H1 (cell line): ENCODE results near the gene TBX21. TPM values are rescaled to one million over a fixed set of nuclear protein-coding genes. Genes with fewer than 3 reads are reported as not detected.

Experiments used
- BCL11A ChIP-seq, 2 experiments: IDR thresholded peaks; one replicate each; pipeline ENCODE4 v1.6.1; 2011; ENCODE audit warnings: low read depth in 2 of 2, low read length in 2 of 2, mild to moderate bottlenecking in 2 of 2
- CHD2 ChIP-seq: IDR thresholded peaks from 2 replicates; pipeline ENCODE4 v1.6.1; 2012; ENCODE audit warnings: low read length, improper control_type of control experiment
- CHD7 ChIP-seq: fragments of 300-600 bp; sonication (generic); IDR thresholded peaks from 2 replicates; pipeline ENCODE4 v1.7.1; 2012; ENCODE audit warnings: low read length, moderate library complexity, mild to moderate bottlenecking, inconsistent platforms; ENCODE audit not compliant: insufficient replicate concordance
- KDM4A ChIP-seq: IDR thresholded peaks from one replicate; pipeline ENCODE4 v1.7.1; 2012; ENCODE audit warnings: low read depth, mild to moderate bottlenecking, moderate library complexity, low read length, inconsistent platforms; ENCODE audit not compliant: severe bottlenecking
- POLR2AphosphoS5 ChIP-seq: IDR thresholded peaks from 2 replicates; pipeline ENCODE4 v1.6.1; 2011; ENCODE audit warnings: low read depth, low read length
- POU5F1 ChIP-seq: IDR thresholded peaks from 2 replicates; pipeline ENCODE4 v1.6.1; 2011; ENCODE audit warnings: low read depth, mild to moderate bottlenecking, low read length, moderate library complexity
- RBBP5 ChIP-seq: IDR thresholded peaks from 2 replicates; pipeline ENCODE4 v1.7.1; 2012; ENCODE audit warnings: low read depth, mild to moderate bottlenecking, inconsistent platforms, low read length, moderate library complexity, borderline replicate concordance
- USF2 ChIP-seq: IDR thresholded peaks from 2 replicates; pipeline ENCODE4 v1.6.1; 2011; ENCODE audit warnings: low read length, improper control_type of control experiment
- polyA plus RNA-seq, 7 experiments: library from polyadenylated mRNA; depleted of rRNA in 3 of 7; stranded (reverse) in 5 of 7; unstranded in 2 of 7; fragments of >200 nt in 5 of 7; fragments of 200-250 nt in 2 of 7; gene quantifications; 1 replicate in 5 of 7; 2 replicates in 1 of 7; 4 replicates in 1 of 7; pipeline versions ENCODE4 v1.2.1 to v1.2.3, GENCODE V29; 2011 to 2013; ENCODE audit warnings: missing spikeins in 2 of 7, mixed read lengths in 2 of 7
- total RNA-seq: library from RNA; stranded (reverse); fragmentation: NEBNext Ultra II Directional; extraction: Animal tissue kit (Norgen Biotek cat#: 25700); gene quantifications from 2 replicates; pipeline ENCODE4 v1.2.1, GENCODE V29; 2021

The TBX21 gene
- total and polyA plus RNA-seq, 2 of the 8 experiments (the other 6 are each of a cell fraction or from before 2014, with no cell fraction given): not detected

- TF ChIP-seq RBBP5 (no peak), KDM4A (no peak), POLR2AphosphoS5 (no peak), USF2 (no peak), CHD2 (no peak), POU5F1 (no peak), CHD7 (no peak), BCL11A (IDR thresholded peaks at IDR 0.05; ENCODE audit: low read depth in 2 of 2, low read length in 2 of 2) (no peak)
Measured at GRCh38 chr17:47751471-47751870, 18.4 kb downstream of the TBX21 start (continued).
